GM23248 (cell line): ENCODE results near the gene PAQR5.
"Not testable (repeated sequence)": the region's sequence is repeated elsewhere in the genome, so short reads cannot be mapped to it uniquely, and the experiment has no call there.

Experiments
- EZH2 ChIP-seq: fragments of 200-600 bp; sonication (generic); IDR thresholded peaks from 2 replicates; pipeline ENCODE4 v1.6.1; 2018; ENCODE audit warnings: antibody characterized with exemption, mild to moderate bottlenecking; ENCODE audit not compliant: insufficient read depth, poor library complexity, severe bottlenecking
- EZH2phosphoT487 ChIP-seq: fragments of 200-600 bp; sonication (generic); IDR thresholded peaks from 2 replicates; pipeline ENCODE4 v1.6.1; 2018; ENCODE audit warnings: antibody characterized with exemption, moderate library complexity, mild to moderate bottlenecking, low read depth; ENCODE audit not compliant: insufficient read depth

DNA sequence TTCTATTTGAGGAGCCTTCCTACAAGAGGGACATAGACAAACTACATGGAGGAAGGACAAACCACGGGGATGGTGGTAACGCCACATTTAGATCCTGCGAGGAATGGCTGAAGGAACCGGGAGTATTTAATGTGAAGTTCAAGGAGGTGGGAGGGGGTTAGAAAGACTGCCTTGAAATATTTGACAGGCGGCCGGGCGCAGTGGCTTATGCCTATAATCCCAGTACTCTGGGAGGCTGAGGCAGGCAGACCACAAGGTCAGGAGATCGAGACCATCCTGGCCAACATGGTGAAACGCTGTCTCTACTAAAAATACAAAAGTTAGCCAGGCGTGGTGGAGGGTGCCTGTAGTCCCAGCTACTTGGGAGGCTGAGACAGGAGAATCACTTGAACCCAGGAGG is 83.5 kb downstream of the PAQR5 start:
- not testable (repeated sequence) for TF ChIP-seq EZH2phosphoT487, EZH2
